CD14-positive monocyte (primary cell): ENCODE measurements around the gene C6orf15. TPM values are rescaled to one million over a fixed set of nuclear protein-coding genes. Genes with fewer than 3 reads are reported as not detected.

ENCODE experiments used
- DNase-seq, 3 donors: peaks; one replicate each; pipeline ENCODE4 v3.0.0-alpha.2; 2011 to 2022
- H2AFZ ChIP-seq: 2 replicates; pipeline ENCODE4 v1.6.0; 2012; ENCODE audit warnings: mild to moderate bottlenecking, low read depth, low read length, inconsistent platforms; ENCODE audit not compliant: insufficient read depth, poor library complexity, severe bottlenecking
- H3K27ac ChIP-seq, 2 donors: 1 replicate in 1 of 2; 2 replicates in 1 of 2; pipeline ENCODE4 v1.5.1; 2012 to 2013; ENCODE audit warnings: low read length in 2 of 2, control low read depth in 1 of 2, inconsistent platforms in 1 of 2, low read depth in 1 of 2, mild to moderate bottlenecking in 1 of 2
- H3K27me3 ChIP-seq, 2 donors: one replicate each; pipeline versions ENCODE4 v1.6.0 to v1.6.1; 2011 to 2013; ENCODE audit warnings: low read length in 2 of 2; ENCODE audit not compliant: control insufficient read depth in 2 of 2, insufficient read depth in 2 of 2
- H3K36me3 ChIP-seq, 2 donors: replicated peaks in 1 of 2; 1 replicate in 1 of 2; 2 replicates in 1 of 2; pipeline versions ENCODE4 v1.5.1 to v1.6.1; 2012 to 2013; ENCODE audit warnings: low read length in 2 of 2, control low read depth in 1 of 2, inconsistent platforms in 1 of 2, mild to moderate bottlenecking in 1 of 2; ENCODE audit not compliant: insufficient read depth in 2 of 2, control insufficient read depth in 1 of 2
- H3K4me1 ChIP-seq, 2 donors: 1 replicate in 1 of 2; 2 replicates in 1 of 2; pipeline versions ENCODE4 v1.5.1 to v1.6.1; 2012 to 2013; ENCODE audit warnings: low read length in 2 of 2, control low read depth in 1 of 2, inconsistent platforms in 1 of 2, mild to moderate bottlenecking in 1 of 2, moderate library complexity in 1 of 2; ENCODE audit not compliant: insufficient read depth in 2 of 2, control insufficient read depth in 1 of 2
- H3K4me2 ChIP-seq: replicated peaks from 2 replicates; pipeline ENCODE3; 2012; ENCODE audit warnings: low read length, moderate library complexity, mild to moderate bottlenecking; ENCODE audit not compliant: poor library complexity, severe bottlenecking; ENCODE audit errors: extremely low read depth
- H3K4me3 ChIP-seq, 3 experiments: fragments of 200-600 bp in 1 of 3; sonication (generic) in 1 of 3; replicated peaks in 1 of 3; 1 replicate in 2 of 3; 2 replicates in 1 of 3; pipeline ENCODE4 v1.5.1; 2011 to 2013; ENCODE audit warnings: low read length in 3 of 3, mild to moderate bottlenecking in 3 of 3, control low read depth in 2 of 3, low read depth in 2 of 3, inconsistent platforms in 1 of 3, moderate library complexity in 1 of 3
- H3K79me2 ChIP-seq: 2 replicates; pipeline ENCODE4 v1.6.0; 2012; ENCODE audit warnings: mild to moderate bottlenecking, control low read depth, inconsistent platforms, low read length, moderate library complexity; ENCODE audit not compliant: insufficient read depth
- H3K9ac ChIP-seq: 2 replicates; pipeline ENCODE4 v1.6.0; 2017; ENCODE audit warnings: low read length, mild to moderate bottlenecking; ENCODE audit not compliant: insufficient read depth, poor library complexity, severe bottlenecking
- H3K9me3 ChIP-seq, 2 donors: replicated peaks in 1 of 2; 1 replicate in 1 of 2; 2 replicates in 1 of 2; pipeline versions ENCODE4 v1.5.1 to v1.6.1; 2012 to 2013; ENCODE audit warnings: low read length in 2 of 2, control low read depth in 1 of 2; ENCODE audit not compliant: control insufficient read depth in 1 of 2, insufficient read depth in 1 of 2
- H4K20me1 ChIP-seq: 2 replicates; pipeline ENCODE4 v1.6.0; 2012; ENCODE audit warnings: mild to moderate bottlenecking, low read length, control low read depth, moderate library complexity; ENCODE audit not compliant: insufficient read depth
- H3K27ac Mint-ChIP-seq, 7 donors: one replicate each; pipeline ENCODE4 v1.8.0; 2020; ENCODE audit warnings: mild to moderate bottlenecking in 7 of 7, mixed read lengths in 7 of 7, moderate library complexity in 6 of 7, inconsistent platforms in 2 of 7
- H3K27me3 Mint-ChIP-seq, 3 donors: one replicate each; pipeline ENCODE4 v1.8.0; 2021 to 2022; ENCODE audit warnings: low read depth in 3 of 3, mild to moderate bottlenecking in 3 of 3, mixed read lengths in 3 of 3, moderate library complexity in 3 of 3, inconsistent platforms in 1 of 3
- H3K36me3 Mint-ChIP-seq, 2 donors: one replicate each; pipeline ENCODE4 v1.8.0; 2020; ENCODE audit warnings: mixed read lengths in 2 of 2, inconsistent platforms in 1 of 2, mild to moderate bottlenecking in 1 of 2
- H3K4me1 Mint-ChIP-seq: one replicate; pipeline ENCODE4 v1.8.0; 2020; ENCODE audit warnings: mild to moderate bottlenecking, mixed read lengths
- H3K4me3 Mint-ChIP-seq, 2 donors: one replicate each; pipeline ENCODE4 v1.8.0; 2020; ENCODE audit warnings: mild to moderate bottlenecking in 2 of 2, mixed read lengths in 2 of 2, moderate library complexity in 1 of 2
- H3K9me3 Mint-ChIP-seq, 7 donors: one replicate each; pipeline ENCODE4 v1.8.0; 2020 to 2022; ENCODE audit warnings: mixed read lengths in 7 of 7, mild to moderate bottlenecking in 6 of 7, moderate library complexity in 6 of 7, inconsistent platforms in 2 of 7
- WGBS: methylation state at CpG from one replicate; pipeline ENCODE4 v1.1.5; 2013; ENCODE audit warnings: missing lambda C conversion rate; ENCODE audit not compliant: insufficient coverage; 5-methylcytosine and 5-hydroxymethylcytosine counted together
- intact Hi-C, 2 donors: fragments of 100-400 bp; cut with micrococcal nuclease; formaldehyde crosslinking; loops; one replicate each; pipeline versions ENCODE4 v1.15.0 to v1.15.1; 2023
- polyA plus RNA-seq, 3 donors: library from polyadenylated mRNA; depleted of rRNA in 1 of 3; unstranded in 2 of 3; stranded (reverse) in 1 of 3; fragments of 300-500 nt in 2 of 3; fragments of >200 nt in 1 of 3; fragmentation: Illumina TruSeq in 2 of 3; gene quantifications; 1 replicate in 2 of 3; 2 replicates in 1 of 3; pipeline ENCODE4 v1.2.3, GENCODE V29; 2012 to 2021
- TF ChIP-seq, protein P1 (sequence below): fragments of 200-600 bp; IDR thresholded peaks from one replicate; pipeline ENCODE4 v1.8.0; 2022; ENCODE audit warnings: antibody characterized with exemption, mild to moderate bottlenecking

C6orf15 gene
- polyA plus RNA-seq, 3 donors = not detected

DNA sequence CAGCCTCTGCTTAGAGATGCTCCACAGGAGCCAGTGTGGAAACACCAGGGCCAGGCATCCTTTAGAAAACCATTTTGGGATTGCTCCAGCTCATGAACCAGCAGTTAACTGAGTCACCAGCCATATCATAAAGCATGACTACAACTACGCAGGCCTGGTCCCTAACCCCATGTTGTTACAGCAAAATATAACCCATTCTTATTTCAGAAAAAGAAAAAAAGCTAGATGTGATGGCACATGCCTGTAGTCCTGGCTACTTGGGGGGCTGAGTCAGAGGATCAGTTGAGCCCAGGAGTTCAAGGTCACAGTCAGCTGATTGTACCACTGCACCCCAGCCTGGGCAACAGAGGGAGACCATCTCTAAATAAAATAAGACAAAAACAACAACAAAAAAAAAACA, 36.8 kb downstream of the C6orf15 start:
- Histone ChIP-seq H3K9ac (no peak overlapping the region), H3K27ac (no peak overlapping the region), H4K20me1 (no peaks in the 10 kb centered on the region), H3K4me3 (no peak overlapping the region), H3K27me3 (no peaks in the 10 kb centered on the region), H2AFZ (no peak overlapping the region), H3K79me2 (no peaks in the 10 kb centered on the region), H3K4me2 (no peak overlapping the region), H3K9me3 (no peaks in the 10 kb centered on the region), H3K36me3 (no peaks in the 10 kb centered on the region), H3K4me1 (peaks cover 4 to 5% of the 10 kb centered on the region in 2 donors)
- H3K9me3 Mint-ChIP-seq = no peaks in the 10 kb centered on the region
- H3K36me3 Mint-ChIP-seq = no peaks in the 10 kb centered on the region
- TF ChIP-seq, protein P1, sequence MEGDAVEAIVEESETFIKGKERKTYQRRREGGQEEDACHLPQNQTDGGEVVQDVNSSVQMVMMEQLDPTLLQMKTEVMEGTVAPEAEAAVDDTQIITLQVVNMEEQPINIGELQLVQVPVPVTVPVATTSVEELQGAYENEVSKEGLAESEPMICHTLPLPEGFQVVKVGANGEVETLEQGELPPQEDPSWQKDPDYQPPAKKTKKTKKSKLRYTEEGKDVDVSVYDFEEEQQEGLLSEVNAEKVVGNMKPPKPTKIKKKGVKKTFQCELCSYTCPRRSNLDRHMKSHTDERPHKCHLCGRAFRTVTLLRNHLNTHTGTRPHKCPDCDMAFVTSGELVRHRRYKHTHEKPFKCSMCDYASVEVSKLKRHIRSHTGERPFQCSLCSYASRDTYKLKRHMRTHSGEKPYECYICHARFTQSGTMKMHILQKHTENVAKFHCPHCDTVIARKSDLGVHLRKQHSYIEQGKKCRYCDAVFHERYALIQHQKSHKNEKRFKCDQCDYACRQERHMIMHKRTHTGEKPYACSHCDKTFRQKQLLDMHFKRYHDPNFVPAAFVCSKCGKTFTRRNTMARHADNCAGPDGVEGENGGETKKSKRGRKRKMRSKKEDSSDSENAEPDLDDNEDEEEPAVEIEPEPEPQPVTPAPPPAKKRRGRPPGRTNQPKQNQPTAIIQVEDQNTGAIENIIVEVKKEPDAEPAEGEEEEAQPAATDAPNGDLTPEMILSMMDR = no peak
- no peak for DNase-seq
- H3K4me3 Mint-ChIP-seq = no peak overlapping the region
- peak overlapping the region in 1 of 7 donors; percentile 63 for H3K27ac Mint-ChIP-seq
- H3K4me1 Mint-ChIP-seq = peaks cover 4% of the 10 kb centered on the region
- intact Hi-C loops = loop anchor here in 1 of 2 donors (10.0 kb wide), 1 partner anchor 601 kb away; no protein-coding TSS in a partner anchor
- no CpG with 5 or more reads among the region's 1 CpG for WGBS
- H3K27me3 Mint-ChIP-seq = peaks cover 0 to 7% (median 4%) of the 10 kb centered on the region in 3 donors

DNA sequence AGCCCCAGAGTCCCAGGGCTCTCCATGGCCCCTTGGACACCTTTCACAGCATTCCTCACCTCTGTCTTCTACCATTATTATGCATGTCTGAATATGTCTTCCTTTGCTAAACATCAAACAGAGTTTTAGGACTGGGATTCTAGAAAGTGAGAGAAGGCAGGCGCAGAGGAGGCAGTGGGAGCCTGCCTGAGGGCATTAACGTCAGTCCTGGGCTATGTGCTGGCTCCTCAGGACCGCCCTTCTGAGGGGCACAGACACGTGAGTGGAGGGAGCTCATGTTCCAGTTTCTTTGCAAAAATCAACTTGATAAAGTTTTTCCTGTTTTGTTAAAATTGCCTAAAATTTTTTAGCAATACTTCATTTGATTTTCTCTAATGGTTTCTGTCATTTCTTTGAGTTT, 38.0 kb downstream of the C6orf15 start:
- H3K36me3 Mint-ChIP-seq = no peaks in the 10 kb centered on the region
- 93% methylated on average over 4 of the region's 4 CpGs for WGBS
- H3K27ac Mint-ChIP-seq = no peak overlapping the region

More for the DNA sequence above, 38.0 kb downstream of the C6orf15 start:
- Histone ChIP-seq H3K4me1 (peaks cover under 1% of the 10 kb centered on the region in 2 donors), H3K27me3 (no peaks in the 10 kb centered on the region), H3K79me2 (no peaks in the 10 kb centered on the region), H3K9ac (no peak overlapping the region), H3K36me3 (no peaks in the 10 kb centered on the region), H3K4me2 (no peak overlapping the region), H4K20me1 (no peaks in the 10 kb centered on the region), H3K4me3 (no peak overlapping the region), H3K9me3 (no peaks in the 10 kb centered on the region), H2AFZ (no peak overlapping the region), H3K27ac (no peak overlapping the region)
- intact Hi-C loops = loop anchor here in 1 of 2 donors (10.0 kb wide), 1 partner anchor 600 kb away; no protein-coding TSS in a partner anchor
- Mint-ChIP-seq H3K9me3 (no peaks in the 10 kb centered on the region), H3K4me1 (peaks cover under 1% of the 10 kb centered on the region), H3K4me3 (no peak overlapping the region), H3K27me3 (peaks cover 0 to 3% (median 0%) of the 10 kb centered on the region in 3 donors)
- no peak for DNase-seq
- TF ChIP-seq, protein P1 = no peak
